Ovary (tissue), 3 donors: ENCODE results near the gene CMTM4.

Source experiments
- CTCF ChIP-seq, 3 donors: fragments of 450-650 bp in 2 of 3; fragments of 200-600 bp in 1 of 3; IDR thresholded peaks; one replicate each; pipeline versions ENCODE4 v1.5.1 to v1.8.0; 2016 to 2022; ENCODE audit warnings: antibody characterized with exemption in 3 of 3, mild to moderate bottlenecking in 1 of 3
- EP300 ChIP-seq: sonication (generic); formaldehyde crosslinking; IDR thresholded peaks from one replicate; pipeline ENCODE4 v1.6.1; 2017; ENCODE audit warnings: antibody characterized with exemption
- donor health status: DM: no; HTN: no; CAD: no.

- TF ChIP-seq CTCF (IDR thresholded peaks at IDR 0.05) (no peak), EP300 (no peak)
Measured at GRCh38 chr16:66635406-66635805, 61.1 kb downstream of the CMTM4 start.
